NT2/D1 (cell line): ENCODE measurements around the gene STH.
"Not testable (repeated sequence)": the region's sequence is repeated elsewhere in the genome, so short reads cannot be mapped to it uniquely, and the experiment has no call there.

ENCODE experiments used
- YY1 ChIP-seq: IDR thresholded peaks from 2 replicates; pipeline ENCODE4 v1.6.1; 2011; ENCODE audit not compliant: insufficient read length, insufficient read depth
- ZNF274 ChIP-seq: IDR thresholded peaks from 2 replicates; pipeline ENCODE4 v1.6.1; 2011; ENCODE audit warnings: mild to moderate bottlenecking, low read depth, low read length

- TF ChIP-seq ZNF274, YY1: not testable (repeated sequence)
Observed at GRCh38 chr17:45956746-45957145, 42.3 kb upstream of the STH start.
